ENCODE results near the gene ASH1L.
A peak's percentile ranks its signal among the peaks of the same experiment; 100 is the strongest.

The ASH1L gene

DNA sequence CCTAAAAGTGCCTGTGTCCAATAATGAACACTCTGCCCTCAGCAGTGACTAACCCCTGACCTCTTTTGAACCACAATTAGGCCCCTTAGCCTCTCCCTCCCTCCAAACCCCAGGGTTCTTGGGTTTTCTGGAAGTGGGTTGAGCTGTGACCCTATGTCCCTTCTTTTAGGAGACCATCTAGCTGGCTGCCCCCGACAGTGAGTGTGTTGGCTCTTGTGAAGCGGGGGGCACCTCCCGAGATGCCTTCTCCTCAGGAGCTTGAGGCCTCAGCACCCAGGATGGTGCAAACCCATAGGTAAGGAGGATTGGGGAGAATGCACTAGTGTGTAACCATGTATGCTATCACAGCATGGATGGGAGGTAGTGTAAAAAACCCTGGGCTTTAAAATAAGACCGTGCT, 234.6 kb downstream of the ASH1L start:
- DNase-seq (ENCODE audit: low spot score), result no peak

DNA sequence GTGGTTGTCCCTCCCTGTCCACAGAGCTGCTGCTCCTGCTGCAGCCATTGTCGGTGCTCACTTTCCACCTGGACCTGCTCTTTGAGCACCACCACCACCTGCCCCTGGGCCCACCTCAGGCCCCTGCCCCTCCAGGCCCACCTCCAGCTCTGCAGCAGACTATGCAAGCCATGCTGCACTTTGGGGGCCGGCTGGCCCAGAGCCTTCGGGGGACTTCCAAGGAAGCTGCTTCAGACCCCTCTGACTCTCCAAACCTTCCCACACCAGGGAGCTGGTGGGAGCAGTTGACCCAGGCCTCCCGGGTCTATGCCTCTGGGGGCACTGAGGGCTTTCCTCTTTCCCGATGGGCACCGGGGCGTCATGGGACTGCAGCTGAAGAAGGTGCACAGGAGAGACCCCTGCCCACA, 236.0 kb downstream of the ASH1L start:
- DNase-seq (ENCODE audit: low spot score), result no peak

- no peak for DNase-seq (ENCODE audit: low spot score)
Measured at GRCh38 chr1:155326020-155326526, 236.5 kb downstream of the ASH1L start.

GRCh38 chr1:155325603-155325893, 237.1 kb downstream of the ASH1L start:
- DNase-seq (ENCODE audit: low spot score), result no peak

- peak; percentile 65 for DNase-seq (ENCODE audit: low spot score)
Measured at GRCh38 chr1:155324717-155325602, 237.6 kb downstream of the ASH1L start.

DNA sequence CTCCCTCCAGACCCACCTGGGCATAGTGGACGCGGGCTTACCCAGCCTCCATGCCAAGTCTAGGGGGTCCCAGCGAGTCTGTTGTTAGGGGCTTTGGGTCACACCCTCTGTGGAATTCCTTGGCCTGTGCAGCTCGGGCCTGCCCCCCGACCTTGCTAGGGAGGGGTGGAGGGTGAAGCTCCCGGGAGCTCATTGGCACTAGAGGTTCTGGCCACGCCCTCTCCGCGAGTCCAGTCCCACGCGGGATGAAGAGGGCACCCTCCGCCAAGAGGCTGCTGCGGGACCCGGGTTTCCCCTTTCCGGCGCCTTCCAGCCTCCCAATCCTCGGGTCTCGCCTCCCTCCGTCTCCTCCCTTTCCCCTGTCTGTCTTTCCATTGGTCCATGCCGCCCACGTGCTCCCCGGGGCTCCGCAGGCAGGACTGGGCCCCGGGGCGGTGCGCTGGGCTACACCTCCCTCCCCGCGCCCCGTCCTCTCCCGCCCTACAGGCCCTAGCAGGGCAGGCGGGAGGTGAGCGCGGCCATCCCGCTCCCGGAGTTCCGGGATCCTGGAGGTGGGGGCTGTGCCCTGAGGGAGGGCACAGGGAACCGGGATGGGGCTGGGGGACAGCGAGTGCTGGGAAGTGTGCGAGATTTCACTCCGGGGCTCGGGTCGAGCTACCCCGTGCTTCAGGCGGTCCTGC, 238.4 kb downstream of the ASH1L start:
- peak; percentile 97 for DNase-seq (ENCODE audit: low spot score)

DNA sequence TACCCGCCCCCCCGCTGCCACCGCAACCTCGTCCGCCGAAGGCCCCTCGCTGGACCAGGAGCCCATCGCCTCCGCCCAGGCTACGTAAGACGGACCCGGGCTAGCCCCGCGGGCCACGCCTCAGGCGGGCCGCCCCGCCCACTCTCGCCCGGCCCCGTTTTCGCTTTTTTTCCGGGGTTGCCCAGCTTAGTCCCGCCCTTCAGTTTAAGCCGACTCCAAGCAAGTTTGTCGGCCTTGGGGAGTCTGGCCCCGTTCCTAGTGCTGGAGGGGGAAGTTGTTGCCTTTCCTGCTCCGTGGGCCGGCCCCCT, 238.9 kb downstream of the ASH1L start:
- DNase-seq (ENCODE audit: low spot score), result peak; percentile 86

GRCh38 chr1:155322953-155323728, 239.5 kb downstream of the ASH1L start:
- DNase-seq (ENCODE audit: low spot score), result peak; percentile 94

GRCh38 chr1:155322571-155322952, 240.0 kb downstream of the ASH1L start:
- peak; percentile 32 for DNase-seq (ENCODE audit: low spot score)

DNA sequence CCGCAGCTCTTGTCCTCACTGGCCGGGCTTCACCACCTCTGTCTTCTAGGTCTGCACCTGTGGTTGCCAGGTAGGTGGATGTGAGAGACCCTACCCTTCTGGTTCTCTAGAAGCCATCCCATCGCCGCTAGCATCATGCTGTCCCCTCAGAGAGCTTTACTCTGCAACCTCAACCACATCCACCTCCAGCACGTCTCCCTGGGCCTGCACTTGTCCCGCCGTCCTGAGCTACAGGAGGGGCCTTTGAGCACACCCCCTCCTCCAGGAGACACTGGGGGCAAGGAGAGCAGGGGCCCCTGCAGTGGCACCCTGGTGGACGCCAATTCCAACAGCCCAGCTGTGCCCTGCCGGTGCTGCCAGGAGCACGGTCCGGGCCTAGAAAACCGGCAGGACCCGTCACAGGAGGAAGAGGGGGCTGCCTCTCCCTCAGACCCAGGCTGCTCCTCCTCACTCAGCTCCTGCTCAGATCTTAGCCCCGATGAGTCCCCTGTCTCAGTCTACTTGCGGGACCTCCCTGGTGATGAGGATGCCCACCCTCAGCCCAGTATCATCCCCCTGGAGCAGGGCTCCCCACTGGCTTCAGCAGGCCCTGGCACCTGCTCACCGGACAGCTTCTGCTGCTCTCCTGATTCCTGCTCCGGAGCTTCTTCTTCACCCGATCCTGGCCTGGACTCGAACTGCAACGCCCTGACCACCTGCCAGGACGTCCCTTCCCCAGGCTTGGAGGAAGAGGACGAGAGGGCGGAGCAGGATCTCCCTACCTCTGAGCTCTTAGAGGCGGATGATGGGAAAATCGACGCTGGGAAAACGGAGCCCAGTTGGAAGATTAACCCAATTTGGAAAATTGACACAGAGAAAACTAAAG, 240.7 kb downstream of the ASH1L start:
- no peak for DNase-seq (ENCODE audit: low spot score)

DNA sequence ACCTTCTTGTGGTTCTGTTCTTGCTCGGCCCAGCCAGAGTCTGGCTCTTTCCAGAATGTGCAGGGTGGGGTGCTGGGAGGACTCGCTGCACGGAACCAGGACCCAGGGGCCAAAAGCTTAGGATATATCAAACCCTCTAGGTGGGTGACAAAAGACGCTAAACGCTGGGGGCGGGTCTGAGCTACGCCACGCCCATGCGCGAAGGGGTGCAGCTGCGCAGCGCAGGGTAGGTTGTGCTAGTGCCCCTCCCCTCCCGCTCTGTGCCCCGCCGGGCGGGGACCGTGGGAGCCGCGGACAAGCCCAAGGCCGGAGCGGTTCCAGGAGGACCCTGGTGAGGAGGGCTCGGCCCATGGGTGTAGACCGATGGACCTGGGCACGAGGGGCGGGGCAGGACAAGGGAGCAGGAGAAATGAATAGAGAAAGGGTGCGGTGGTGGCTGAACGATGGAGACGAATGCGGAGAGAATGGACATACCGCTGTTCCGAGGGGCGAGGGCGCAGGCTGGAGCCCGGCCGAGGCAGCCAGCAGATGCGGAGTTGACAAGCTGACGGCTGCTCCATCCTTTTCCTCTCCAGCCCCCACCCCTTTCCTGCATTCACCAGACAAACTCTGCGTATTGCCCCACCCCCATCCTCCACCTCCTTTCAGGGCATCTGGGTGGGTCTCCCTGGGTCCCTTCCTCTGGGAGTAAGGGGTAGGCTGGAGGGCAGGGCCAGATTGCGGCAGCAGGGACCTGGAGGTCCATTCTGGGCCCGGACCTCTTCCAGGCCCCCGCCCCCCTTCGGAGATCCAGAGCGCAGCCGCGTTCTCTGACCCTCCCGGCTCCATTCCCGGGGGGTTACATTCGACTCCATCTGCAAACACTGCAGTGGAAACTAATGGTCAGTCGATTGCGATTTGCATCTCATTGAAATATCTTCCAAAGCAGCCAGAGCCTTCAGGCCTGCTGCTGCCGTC, 241.7 kb downstream of the ASH1L start, which contains the start of gene RUSC1:
Gene RUSC1 (plus strand): TSS at position 234 of the 957 bp plus-strand sequence. CDS start 880 bp downstream, outside the sequence.
- DNase-seq (ENCODE audit: low spot score), result peak; percentile 79

DNA sequence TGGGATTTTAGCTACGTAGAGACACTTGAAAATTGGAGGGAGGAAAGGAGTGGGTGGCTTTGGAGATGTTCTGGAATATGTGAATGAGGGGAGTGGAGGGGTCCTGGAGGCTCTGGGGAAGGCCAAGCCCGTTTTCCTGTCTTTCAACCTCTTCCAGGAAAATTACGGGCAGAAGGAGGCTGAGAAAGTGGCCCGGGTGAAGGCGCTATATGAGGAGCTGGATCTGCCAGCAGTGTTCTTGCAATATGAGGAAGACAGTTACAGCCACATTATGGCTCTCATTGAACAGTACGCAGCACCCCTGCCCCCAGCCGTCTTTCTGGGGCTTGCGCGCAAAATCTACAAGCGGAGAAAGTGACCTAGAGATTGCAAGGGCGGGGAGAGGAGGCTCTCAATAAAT, 242.4 kb downstream of the ASH1L start:
- DNase-seq (ENCODE audit: low spot score), result no peak

- no peak for DNase-seq (ENCODE audit: low spot score)
Measured at GRCh38 chr1:155319536-155319935, 243.1 kb downstream of the ASH1L start.

DNA sequence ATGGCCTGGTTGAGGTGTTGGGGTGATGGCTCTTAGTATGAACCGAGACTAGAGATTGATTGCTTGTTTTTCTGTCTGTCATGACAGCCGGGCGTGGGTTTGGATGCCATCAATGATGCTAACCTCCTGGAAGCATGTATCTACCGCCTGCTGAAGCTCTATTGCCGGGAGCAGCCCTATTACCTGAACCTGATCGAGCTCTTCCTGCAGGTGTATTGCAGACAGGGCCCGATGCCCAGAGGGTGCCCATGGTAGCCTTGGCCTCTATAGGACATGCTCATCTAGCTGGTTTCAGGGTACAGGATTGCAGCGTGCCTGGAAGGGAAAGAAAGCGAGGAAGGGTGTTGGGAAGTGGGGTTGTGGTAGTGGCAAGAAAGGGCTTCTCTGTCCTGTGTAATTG, 244.5 kb downstream of the ASH1L start:
- DNase-seq (ENCODE audit: low spot score), result no peak

- no peak for DNase-seq (ENCODE audit: low spot score)
Measured at GRCh38 chr1:155316922-155317321, 245.7 kb downstream of the ASH1L start.

GRCh38 chr1:155313261-155313660, 249.3 kb downstream of the ASH1L start:
- DNase-seq (ENCODE audit: low spot score), result no peak

DNA sequence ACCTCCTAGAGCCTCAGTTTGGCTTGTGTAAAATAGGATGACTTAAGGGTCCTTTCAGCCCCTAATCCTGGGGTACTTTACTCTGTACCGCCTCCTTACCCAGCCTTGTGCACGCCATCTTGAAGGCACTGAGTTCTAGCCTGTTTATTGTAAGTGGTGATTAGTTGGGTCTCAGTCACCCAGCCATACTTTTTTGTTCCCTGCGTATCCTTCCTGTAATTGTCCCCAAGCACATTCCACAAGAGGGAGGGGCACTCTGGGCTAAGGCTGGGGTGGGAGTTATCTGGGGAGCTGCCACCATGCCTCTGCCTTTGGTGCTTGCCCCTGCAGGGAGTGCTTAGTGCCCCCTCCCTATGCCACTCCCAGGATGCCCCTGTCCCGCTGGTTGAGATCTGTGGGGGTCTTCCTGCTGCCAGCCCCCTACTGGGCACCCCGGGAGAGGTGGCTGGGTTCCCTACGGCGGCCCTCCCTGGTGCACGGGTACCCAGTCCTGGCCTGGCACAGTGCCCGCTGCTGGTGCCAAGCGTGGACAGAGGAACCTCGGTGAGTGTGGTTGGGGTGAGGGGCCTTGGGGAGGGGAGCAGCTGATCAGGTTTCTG, 253.1 kb downstream of the ASH1L start:
- no peak for DNase-seq (ENCODE audit: low spot score)

DNA sequence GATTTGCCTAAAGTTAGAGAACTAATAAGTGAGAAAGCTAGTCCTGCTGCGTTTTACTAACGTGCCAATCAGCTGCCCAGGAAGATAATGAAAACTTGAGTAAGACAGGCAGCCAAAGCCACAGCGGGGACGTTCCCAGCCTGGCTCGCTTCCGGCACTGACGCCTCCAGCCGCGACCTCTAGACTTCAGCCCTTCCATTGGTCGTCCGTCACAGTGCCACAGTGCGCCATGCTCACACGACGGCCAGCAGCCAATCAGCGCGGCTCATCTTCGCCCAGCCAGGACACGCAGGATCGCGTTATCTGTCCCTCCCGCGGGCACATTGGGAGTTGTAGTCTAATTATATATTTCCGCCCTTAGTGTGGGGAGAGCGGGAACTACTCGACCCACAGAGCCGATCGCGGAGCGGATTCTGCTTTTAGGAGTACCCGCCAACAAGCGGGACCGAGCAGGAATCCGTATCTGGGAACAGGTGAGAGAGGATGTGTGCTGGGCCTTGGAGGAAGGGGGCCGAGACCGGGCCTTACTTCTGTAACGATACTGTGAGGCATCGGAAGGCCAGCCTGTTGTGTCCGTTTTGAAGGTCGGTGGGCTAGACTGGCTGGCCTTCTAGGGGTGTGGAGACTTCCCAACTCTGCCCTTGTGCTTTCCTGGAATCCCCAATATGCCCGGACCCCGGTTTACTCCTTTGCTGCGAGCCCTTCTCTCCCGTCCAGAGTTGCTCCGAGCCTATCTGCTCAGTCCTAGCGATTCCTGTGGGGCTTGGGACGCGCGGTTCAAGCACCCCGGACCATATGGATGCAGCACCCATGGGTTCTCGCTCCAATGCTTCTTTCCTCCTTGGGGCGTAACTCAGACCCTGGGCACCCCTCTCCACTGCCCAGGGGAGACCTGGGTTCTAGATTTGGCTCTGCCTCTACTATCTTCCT, 253.8 kb downstream of the ASH1L start, which contains the start of gene FDPS:
Gene FDPS (plus strand): TSS at position 374 of the 930 bp plus-strand sequence. CDS start 924 bp downstream, outside the sequence.
- peak; percentile 99 for DNase-seq (ENCODE audit: low spot score)

DNA sequence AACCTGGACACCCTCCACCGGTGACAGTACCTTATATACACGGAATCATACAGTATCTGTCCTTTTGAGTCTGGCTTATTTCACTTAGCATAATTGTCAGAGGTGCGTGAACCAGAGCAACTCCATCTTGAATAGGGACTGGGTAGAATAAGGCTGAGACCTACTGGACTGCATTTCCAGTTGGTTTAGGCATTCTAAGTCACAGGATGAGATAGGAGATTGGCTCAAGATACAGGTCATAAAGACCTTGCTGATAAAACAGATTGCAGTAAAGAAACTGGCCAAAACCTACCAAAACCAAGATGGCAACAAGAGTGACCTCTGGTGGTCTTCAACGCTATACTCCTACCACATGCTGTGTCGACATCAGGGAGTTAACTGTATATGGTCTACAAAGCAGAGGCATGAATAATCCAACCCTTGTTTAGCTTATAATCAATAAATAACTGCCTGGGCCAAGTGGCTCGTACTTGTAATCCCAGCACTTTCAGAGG, 255.3 kb downstream of the ASH1L start:
- DNase-seq (ENCODE audit: low spot score), result no peak
